HCT116 (cell line): Measurements from ENCODE around the gene ZBTB17. TPM values are rescaled to one million over a fixed set of nuclear protein-coding genes. Genes with fewer than 3 reads are reported as not detected.

Experiments
- ATAC-seq: fragments of 200-7000 bp; cut with Tn5 transposase; 2 replicates; pipeline ENCODE4 v1.9.1; 2020; ENCODE audit warnings: mild to moderate bottlenecking, moderate library complexity
- BruUV-seq: library from RNA; stranded (reverse); fragments of 400-500 nt; replicated peaks from 2 replicates; lab custom pipeline; 2021; lab: Mats Ljungman, UMichigan
- CTCF ChIA-PET: fragments of 300-600 bp; sonication (Branson Sonifier 250); formaldehyde crosslinking; loops from one replicate; lab custom pipeline; 2021; ENCODE audit warnings: antibody characterized with exemption; lab: Charles Lee
- POLR2A ChIA-PET: fragments of 300-600, 350-600 bp; sonication (Branson Sonifier 250); formaldehyde crosslinking; loops from one replicate; lab custom pipeline; 2021; ENCODE audit warnings: antibody characterized with exemption; lab: Charles Lee
- RAD21 ChIA-PET, 2 experiments: fragments of 300-600 bp; sonication (Branson Sonifier 250); formaldehyde crosslinking; loops; one replicate each; lab custom pipeline; 2023; ENCODE audit warnings: low total read pairs in 2 of 2; ENCODE audit not compliant: uncharacterized antibody in 2 of 2, unreplicated experiment in 2 of 2, low non-redundant PET in 1 of 2; lab: Charles Lee
- DNase-seq: peaks from one replicate; pipeline ENCODE4 v3.0.0-alpha.2; 2010; ENCODE audit warnings: low read depth, low spot score
- H2AFZ ChIP-seq: fragments of 200-600 bp; shearing (Covaris generic), sonication (generic); 2 replicates; pipeline ENCODE4 v1.6.1; 2017; ENCODE audit warnings: low read depth, mixed run types, mixed read lengths, antibody characterized with exemption, low read length; ENCODE audit not compliant: poor library complexity, severe bottlenecking
- H3K27ac ChIP-seq: 2 replicates; pipeline ENCODE4 v1.5.1; 2012; ENCODE audit warnings: low read depth, low read length
- H3K27me3 ChIP-seq: fragments of 200-600 bp; sonication (generic); 2 replicates; pipeline ENCODE4 v1.6.1; 2016; ENCODE audit warnings: mixed run types, low read length, mixed read lengths; ENCODE audit not compliant: insufficient read depth
- H3K36me3 ChIP-seq, 2 experiments: fragments of 200-500 bp in 1 of 2; fragments of 200-600 bp in 1 of 2; sonication (Bioruptor generic) in 1 of 2; sonication (generic) in 1 of 2; 2 replicates each; pipeline versions ENCODE4 v1.5.1 to v1.6.1; 2014 to 2016; ENCODE audit warnings: low read length in 2 of 2, inconsistent platforms in 1 of 2, mixed read lengths in 1 of 2, mixed run types in 1 of 2; ENCODE audit not compliant: insufficient read depth in 2 of 2, control insufficient read depth in 1 of 2
- H3K4me1 ChIP-seq, 2 experiments: fragments of 200-600 bp in 1 of 2; sonication (generic) in 1 of 2; 2 replicates each; pipeline versions ENCODE4 v1.5.1 to v1.6.1; 2012 to 2017; ENCODE audit warnings: low read length in 2 of 2, inconsistent platforms in 1 of 2, mild to moderate bottlenecking in 1 of 2, mixed read lengths in 1 of 2, mixed run types in 1 of 2, moderate library complexity in 1 of 2; ENCODE audit not compliant: insufficient read depth in 2 of 2, control insufficient read depth in 1 of 2
- H3K4me2 ChIP-seq: fragments of 200-600 bp; sonication (generic); 2 replicates; pipeline ENCODE4 v1.6.1; 2017; ENCODE audit warnings: mixed run types, low read length, mixed read lengths
- H3K4me3 ChIP-seq, 2 experiments: fragments of 200-600 bp in 1 of 2; sonication (generic) in 1 of 2; replicated peaks in 1 of 2; 2 replicates each; pipeline ENCODE4 v1.5.1; 2011 to 2016; ENCODE audit warnings: low read length in 2 of 2, control low read depth in 1 of 2, low read depth in 1 of 2, mild to moderate bottlenecking in 1 of 2, mixed read lengths in 1 of 2, mixed run types in 1 of 2
- H3K79me2 ChIP-seq: fragments of 200-600 bp; sonication (generic); 2 replicates; pipeline ENCODE4 v1.6.1; 2017; ENCODE audit warnings: mild to moderate bottlenecking, mixed run types, low read length, moderate library complexity, mixed read lengths; ENCODE audit not compliant: insufficient read depth
- H3K9ac ChIP-seq: fragments of 200-600 bp; sonication (generic); 2 replicates; pipeline ENCODE4 v1.6.1; 2016; ENCODE audit warnings: low read length, mixed read lengths
- H3K9me2 ChIP-seq: fragments of 200-600 bp; sonication (generic), shearing (Covaris generic); 2 replicates; pipeline ENCODE4 v1.6.1; 2017; ENCODE audit warnings: mixed run types, mild to moderate bottlenecking, moderate library complexity; ENCODE audit not compliant: insufficient read depth
- H3K9me3 ChIP-seq, 2 experiments: fragments of 200-500 bp in 1 of 2; fragments of 200-600 bp in 1 of 2; sonication (Bioruptor generic) in 1 of 2; sonication (generic) in 1 of 2; 2 replicates each; pipeline ENCODE4 v1.6.1; 2014 to 2017; ENCODE audit warnings: low read length in 2 of 2, mixed read lengths in 2 of 2, inconsistent platforms in 1 of 2, low read depth in 1 of 2, mild to moderate bottlenecking in 1 of 2, mixed run types in 1 of 2, moderate library complexity in 1 of 2; ENCODE audit not compliant: control insufficient read depth in 1 of 2, insufficient read depth in 1 of 2
- H4K20me1 ChIP-seq: fragments of 200-600 bp; sonication (generic), shearing (Covaris generic); 2 replicates; pipeline ENCODE4 v1.6.1; 2017; ENCODE audit warnings: mixed run types, mild to moderate bottlenecking, moderate library complexity; ENCODE audit not compliant: insufficient read depth
- ELF1 ChIP-seq: IDR thresholded peaks from 2 replicates; pipeline ENCODE4 v1.6.1; 2012; ENCODE audit warnings: low read depth, borderline replicate concordance
- FOSL1 ChIP-seq: IDR thresholded peaks from 2 replicates; pipeline ENCODE4 v1.6.1; 2012; ENCODE audit warnings: low read depth
- JUND ChIP-seq: IDR thresholded peaks from 2 replicates; pipeline ENCODE4 v1.6.1; 2012
- RAD21 ChIP-seq: IDR thresholded peaks from 2 replicates; pipeline ENCODE4 v1.6.1; 2012; ENCODE audit warnings: low read depth, mild to moderate bottlenecking
- SP1 ChIP-seq: IDR thresholded peaks from 2 replicates; pipeline ENCODE4 v1.6.1; 2012; ENCODE audit warnings: low read depth
- SRF ChIP-seq: IDR thresholded peaks from 2 replicates; pipeline ENCODE4 v1.6.1; 2012; ENCODE audit warnings: low read depth
- TCF7L2 ChIP-seq: IDR thresholded peaks from 2 replicates; pipeline ENCODE4 v1.7.0; 2011; ENCODE audit warnings: borderline replicate concordance, inconsistent platforms; ENCODE audit not compliant: insufficient read depth, insufficient read length; ENCODE audit errors: extremely low read depth
- YY1 ChIP-seq: IDR thresholded peaks from 2 replicates; pipeline ENCODE4 v1.6.1; 2011; ENCODE audit warnings: low read length, low read depth, moderate library complexity, mild to moderate bottlenecking; ENCODE audit not compliant: insufficient replicate concordance; ENCODE audit errors: extremely low read depth
- ZFX ChIP-seq: fragments of 450-650 bp; IDR thresholded peaks from 2 replicates; pipeline ENCODE4 v1.6.1; 2017
- intact Hi-C: fragments of 100-400 bp; cut with micrococcal nuclease; formaldehyde crosslinking; loops from 2 replicates; pipeline ENCODE4 v1.10.0; 2022
- total RNA-seq: library from RNA; stranded (reverse); gene quantifications from one replicate; pipeline ENCODE4 v1.2.1, GENCODE V29; 2021; ENCODE audit not compliant: unreplicated experiment
- TF ChIP-seq, protein P1 (sequence below): IDR thresholded peaks from 2 replicates; pipeline ENCODE4 v1.6.1; 2012; ENCODE audit warnings: low read depth
- TF ChIP-seq, protein P2 (sequence below), 3 experiments: fragments of 200-600 bp in 1 of 3; sonication (generic) in 1 of 3; IDR thresholded peaks in 2 of 3; conservative IDR thresholded peaks in 1 of 3; 2 replicates each; pipeline ENCODE4 v1.5.1; 2012 to 2017; ENCODE audit warnings: low read depth in 2 of 3, low read length in 2 of 3, antibody characterized with exemption in 1 of 3, borderline replicate concordance in 1 of 3, control low read depth in 1 of 3, mild to moderate bottlenecking in 1 of 3, mixed read lengths in 1 of 3, mixed run types in 1 of 3, moderate library complexity in 1 of 3; ENCODE audit not compliant: insufficient read depth in 1 of 3
- TF ChIP-seq, protein P3 (sequence below): IDR thresholded peaks from 2 replicates; pipeline ENCODE4 v1.6.1; 2011; ENCODE audit warnings: mild to moderate bottlenecking, low read length, moderate library complexity; ENCODE audit not compliant: insufficient replicate concordance; ENCODE audit errors: extremely low read depth
- TF ChIP-seq, protein P4 (sequence below): IDR thresholded peaks from 2 replicates; pipeline ENCODE4 v1.6.1; 2012

The ZBTB17 gene
- total RNA-seq, 1 experiment from 2014 or later: 31.6 TPM

DNA sequence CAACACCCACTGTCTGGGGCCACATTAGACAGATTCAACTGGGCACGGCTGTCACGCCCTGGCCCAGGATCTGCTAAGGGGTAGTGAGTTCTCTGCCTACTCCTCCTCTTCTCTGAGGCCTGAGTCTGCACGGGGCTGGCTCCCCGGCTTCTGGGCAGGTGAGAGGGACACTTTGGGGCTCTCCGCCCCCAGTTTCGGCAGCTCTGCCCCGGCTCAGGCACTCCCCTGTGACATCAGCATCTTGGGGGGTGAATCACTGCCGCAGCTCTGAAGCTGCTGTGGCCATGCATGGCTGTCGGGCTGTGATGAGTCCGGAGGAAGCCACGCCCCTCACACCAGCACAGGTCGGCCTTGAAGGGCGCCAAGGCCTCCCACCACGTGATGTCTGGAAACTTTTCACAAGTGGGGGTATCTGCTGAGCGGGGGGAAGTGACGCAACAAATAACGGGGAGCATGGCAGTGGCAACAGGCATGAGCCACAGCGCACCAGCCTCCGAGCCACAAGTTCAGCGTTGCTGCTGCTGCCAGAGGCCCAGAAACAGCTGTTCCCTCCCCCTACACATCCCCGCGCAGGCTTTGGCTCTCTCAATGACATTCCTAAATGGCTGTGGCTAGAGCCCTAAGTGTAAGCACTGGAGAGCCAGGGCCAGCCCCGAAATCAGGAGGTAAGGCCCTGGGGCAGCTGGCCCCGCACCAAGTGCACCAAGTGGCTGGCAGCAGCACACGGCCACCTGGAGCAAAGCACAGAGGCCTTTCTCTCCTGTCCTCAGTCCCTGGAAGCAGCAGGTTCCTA, 26.3 kb downstream of the ZBTB17 start:
- Histone ChIP-seq H3K27me3 (no peaks in the 10 kb centered on the region), H2AFZ (no peak overlapping the region), H3K9me2 (no peaks in the 10 kb centered on the region), H3K4me2 (peak overlapping the region; percentile 58), H3K79me2 (peaks cover 38% of the 10 kb centered on the region; the same call in 1 of the 2 replicates), H3K4me3 (peak overlapping the region in 1 of 2 experiments; percentile 13; a peak in 1 of 4 replicates), H3K9me3 (no peaks in the 10 kb centered on the region), H3K27ac (peak overlapping the region; percentile 37; the same call in 1 of the 2 replicates), H3K9ac (peak overlapping the region; percentile 41), H3K36me3 (peaks cover under 1 to 7% of the 10 kb centered on the region in 2 experiments; a peak in 1 of 4 replicates), H4K20me1 (no peaks in the 10 kb centered on the region), H3K4me1 (peaks cover 33 to 60% of the 10 kb centered on the region in 2 experiments)
- POLR2A ChIA-PET: no interaction called here
- ATAC-seq (peak; percentile 77), DNase-seq (peak; percentile 43)
- intact Hi-C loops: no loop called here
- no TSS peak for BruUV-seq
- TF ChIP-seq, protein P1, sequence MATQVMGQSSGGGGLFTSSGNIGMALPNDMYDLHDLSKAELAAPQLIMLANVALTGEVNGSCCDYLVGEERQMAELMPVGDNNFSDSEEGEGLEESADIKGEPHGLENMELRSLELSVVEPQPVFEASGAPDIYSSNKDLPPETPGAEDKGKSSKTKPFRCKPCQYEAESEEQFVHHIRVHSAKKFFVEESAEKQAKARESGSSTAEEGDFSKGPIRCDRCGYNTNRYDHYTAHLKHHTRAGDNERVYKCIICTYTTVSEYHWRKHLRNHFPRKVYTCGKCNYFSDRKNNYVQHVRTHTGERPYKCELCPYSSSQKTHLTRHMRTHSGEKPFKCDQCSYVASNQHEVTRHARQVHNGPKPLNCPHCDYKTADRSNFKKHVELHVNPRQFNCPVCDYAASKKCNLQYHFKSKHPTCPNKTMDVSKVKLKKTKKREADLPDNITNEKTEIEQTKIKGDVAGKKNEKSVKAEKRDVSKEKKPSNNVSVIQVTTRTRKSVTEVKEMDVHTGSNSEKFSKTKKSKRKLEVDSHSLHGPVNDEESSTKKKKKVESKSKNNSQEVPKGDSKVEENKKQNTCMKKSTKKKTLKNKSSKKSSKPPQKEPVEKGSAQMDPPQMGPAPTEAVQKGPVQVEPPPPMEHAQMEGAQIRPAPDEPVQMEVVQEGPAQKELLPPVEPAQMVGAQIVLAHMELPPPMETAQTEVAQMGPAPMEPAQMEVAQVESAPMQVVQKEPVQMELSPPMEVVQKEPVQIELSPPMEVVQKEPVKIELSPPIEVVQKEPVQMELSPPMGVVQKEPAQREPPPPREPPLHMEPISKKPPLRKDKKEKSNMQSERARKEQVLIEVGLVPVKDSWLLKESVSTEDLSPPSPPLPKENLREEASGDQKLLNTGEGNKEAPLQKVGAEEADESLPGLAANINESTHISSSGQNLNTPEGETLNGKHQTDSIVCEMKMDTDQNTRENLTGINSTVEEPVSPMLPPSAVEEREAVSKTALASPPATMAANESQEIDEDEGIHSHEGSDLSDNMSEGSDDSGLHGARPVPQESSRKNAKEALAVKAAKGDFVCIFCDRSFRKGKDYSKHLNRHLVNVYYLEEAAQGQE: no peak
- 0 out of 2 replicates have a peak, but pooled peaks have one; percentile 39 for TF ChIP-seq FOSL1
- no peak for TF ChIP-seq ELF1
- TF ChIP-seq, protein P2, sequence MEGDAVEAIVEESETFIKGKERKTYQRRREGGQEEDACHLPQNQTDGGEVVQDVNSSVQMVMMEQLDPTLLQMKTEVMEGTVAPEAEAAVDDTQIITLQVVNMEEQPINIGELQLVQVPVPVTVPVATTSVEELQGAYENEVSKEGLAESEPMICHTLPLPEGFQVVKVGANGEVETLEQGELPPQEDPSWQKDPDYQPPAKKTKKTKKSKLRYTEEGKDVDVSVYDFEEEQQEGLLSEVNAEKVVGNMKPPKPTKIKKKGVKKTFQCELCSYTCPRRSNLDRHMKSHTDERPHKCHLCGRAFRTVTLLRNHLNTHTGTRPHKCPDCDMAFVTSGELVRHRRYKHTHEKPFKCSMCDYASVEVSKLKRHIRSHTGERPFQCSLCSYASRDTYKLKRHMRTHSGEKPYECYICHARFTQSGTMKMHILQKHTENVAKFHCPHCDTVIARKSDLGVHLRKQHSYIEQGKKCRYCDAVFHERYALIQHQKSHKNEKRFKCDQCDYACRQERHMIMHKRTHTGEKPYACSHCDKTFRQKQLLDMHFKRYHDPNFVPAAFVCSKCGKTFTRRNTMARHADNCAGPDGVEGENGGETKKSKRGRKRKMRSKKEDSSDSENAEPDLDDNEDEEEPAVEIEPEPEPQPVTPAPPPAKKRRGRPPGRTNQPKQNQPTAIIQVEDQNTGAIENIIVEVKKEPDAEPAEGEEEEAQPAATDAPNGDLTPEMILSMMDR (IDR thresholded peaks at IDR 0.05 in 2 of 3, conservative IDR thresholded peaks at IDR 0.05 in 1 of 3; ENCODE audit: borderline replicate concordance in 1 of 3, insufficient read depth in 1 of 3, low read depth in 2 of 3, low read length in 2 of 3): no peak
- TF ChIP-seq TCF7L2: peak; percentile 52
- TF ChIP-seq, protein P3, sequence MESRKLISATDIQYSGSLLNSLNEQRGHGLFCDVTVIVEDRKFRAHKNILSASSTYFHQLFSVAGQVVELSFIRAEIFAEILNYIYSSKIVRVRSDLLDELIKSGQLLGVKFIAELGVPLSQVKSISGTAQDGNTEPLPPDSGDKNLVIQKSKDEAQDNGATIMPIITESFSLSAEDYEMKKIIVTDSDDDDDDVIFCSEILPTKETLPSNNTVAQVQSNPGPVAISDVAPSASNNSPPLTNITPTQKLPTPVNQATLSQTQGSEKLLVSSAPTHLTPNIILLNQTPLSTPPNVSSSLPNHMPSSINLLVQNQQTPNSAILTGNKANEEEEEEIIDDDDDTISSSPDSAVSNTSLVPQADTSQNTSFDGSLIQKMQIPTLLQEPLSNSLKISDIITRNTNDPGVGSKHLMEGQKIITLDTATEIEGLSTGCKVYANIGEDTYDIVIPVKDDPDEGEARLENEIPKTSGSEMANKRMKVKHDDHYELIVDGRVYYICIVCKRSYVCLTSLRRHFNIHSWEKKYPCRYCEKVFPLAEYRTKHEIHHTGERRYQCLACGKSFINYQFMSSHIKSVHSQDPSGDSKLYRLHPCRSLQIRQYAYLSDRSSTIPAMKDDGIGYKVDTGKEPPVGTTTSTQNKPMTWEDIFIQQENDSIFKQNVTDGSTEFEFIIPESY: no peak
- no peak; the same call in 1 of the 2 replicates for TF ChIP-seq SRF
- TF ChIP-seq SP1: peak; percentile 37
- TF ChIP-seq ZFX: 0 out of 2 replicates have a peak, but pooled peaks have one; percentile 4
- TF ChIP-seq JUND: 0 out of 2 replicates have a peak, but pooled peaks have one; percentile 13
- no peak for TF ChIP-seq RAD21
- no peak for TF ChIP-seq YY1
- TF ChIP-seq, protein P4, sequence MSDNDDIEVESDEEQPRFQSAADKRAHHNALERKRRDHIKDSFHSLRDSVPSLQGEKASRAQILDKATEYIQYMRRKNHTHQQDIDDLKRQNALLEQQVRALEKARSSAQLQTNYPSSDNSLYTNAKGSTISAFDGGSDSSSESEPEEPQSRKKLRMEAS: peak; percentile 83
- RAD21 ChIA-PET: no interaction called here
- CTCF ChIA-PET: no interaction called here
